RWPE2 (cell line): ENCODE results near the gene TWIST1.

Experiments
- ATAC-seq: fragments of 200-7000 bp; cut with Tn5 transposase; 3 replicates; pipeline ENCODE4 v1.9.1; 2021; ENCODE audit warnings: low read depth
- DNase-seq: peaks from one replicate; pipeline ENCODE4 v3.0.0-alpha.2; 2020; ENCODE audit warnings: low spot score
- H3K27ac ChIP-seq: fragments of 450-650 bp; 2 replicates; pipeline ENCODE4 v1.5.1; 2017; ENCODE audit warnings: mild to moderate bottlenecking; ENCODE audit not compliant: poor library complexity, severe bottlenecking
- H3K27me3 ChIP-seq: fragments of 250-450 bp; sonication (Bioruptor Pico); 2 replicates; pipeline ENCODE4 v1.5.1; 2021; ENCODE audit warnings: mild to moderate bottlenecking, moderate library complexity; ENCODE audit not compliant: insufficient read depth, poor library complexity, severe bottlenecking
- H3K36me3 ChIP-seq: fragments of 250-450 bp; sonication (Bioruptor Pico); 2 replicates; pipeline ENCODE4 v1.5.1; 2020; ENCODE audit warnings: low read depth, mild to moderate bottlenecking, moderate library complexity
- H3K4me1 ChIP-seq: fragments of 250-450 bp; sonication (Bioruptor Pico); 2 replicates; pipeline ENCODE4 v1.5.1; 2021; ENCODE audit warnings: mild to moderate bottlenecking, moderate library complexity; ENCODE audit not compliant: insufficient read depth, poor library complexity, severe bottlenecking
- H3K4me3 ChIP-seq: fragments of 250-450 bp; sonication (Bioruptor Pico); 2 replicates; pipeline ENCODE4 v1.5.1; 2021; ENCODE audit warnings: mild to moderate bottlenecking, moderate library complexity; ENCODE audit not compliant: severe bottlenecking
- H3K9me3 ChIP-seq: fragments of 250-450 bp; sonication (Bioruptor Pico); 2 replicates; pipeline ENCODE4 v1.5.1; 2021; ENCODE audit warnings: mild to moderate bottlenecking, moderate library complexity; ENCODE audit not compliant: severe bottlenecking
- CTCF ChIP-seq: fragments of 450-650 bp; IDR thresholded peaks from one replicate; pipeline ENCODE4 v1.5.1; 2017; ENCODE audit warnings: mild to moderate bottlenecking, moderate library complexity; ENCODE audit not compliant: poor library complexity, severe bottlenecking

The TWIST1 gene

GRCh38 chr7:19133390-19133789 is 16.0 kb upstream of the TWIST1 start:
- Histone ChIP-seq H3K27me3 (peaks cover 6% of the 10 kb centered on the region), H3K36me3 (no peaks in the 10 kb centered on the region), H3K27ac (no peak overlapping the region), H3K4me3 (no peak overlapping the region), H3K9me3 (no peaks in the 10 kb centered on the region), H3K4me1 (no peaks in the 10 kb centered on the region)
- ATAC-seq, result no peak
- TF ChIP-seq CTCF, result no peak
- no peak for DNase-seq

- no peak for TF ChIP-seq CTCF
- DNase-seq (no peak), ATAC-seq (no peak)
- Histone ChIP-seq H3K4me3 (no peak overlapping the region), H3K4me1 (no peaks in the 10 kb centered on the region), H3K27me3 (no peaks in the 10 kb centered on the region), H3K9me3 (no peaks in the 10 kb centered on the region), H3K36me3 (no peaks in the 10 kb centered on the region), H3K27ac (no peak overlapping the region)
Measured at GRCh38 chr7:19128856-19129255, 11.4 kb upstream of the TWIST1 start.

GRCh38 chr7:19121977-19122588 is 4.6 kb upstream of the TWIST1 start:
- H3K36me3 ChIP-seq, result no peaks in the 10 kb centered on the region
- no peak overlapping the region for H3K27ac ChIP-seq
- DNase-seq (no peak), ATAC-seq (no peak)
- TF ChIP-seq CTCF, result peak; percentile 97
- H3K27me3 ChIP-seq, result peaks cover 41% of the 10 kb centered on the region
- H3K9me3 ChIP-seq, result no peaks in the 10 kb centered on the region
- H3K4me3 ChIP-seq, result no peak overlapping the region
- H3K4me1 ChIP-seq, result no peaks in the 10 kb centered on the region

GRCh38 chr7:19119870-19120486 is 2.5 kb upstream of the TWIST1 start:
- Histone ChIP-seq H3K4me3 (no peak overlapping the region), H3K27me3 (peaks cover 54% of the 10 kb centered on the region), H3K27ac (no peak overlapping the region), H3K9me3 (no peaks in the 10 kb centered on the region), H3K4me1 (peaks cover 1% of the 10 kb centered on the region), H3K36me3 (no peaks in the 10 kb centered on the region)
- ATAC-seq (no peak), DNase-seq (no peak)
- no peak for TF ChIP-seq CTCF

GRCh38 chr7:19119372-19119771 is 1.9 kb upstream of the TWIST1 start:
- ATAC-seq (no peak), DNase-seq (no peak)
- no peak for TF ChIP-seq CTCF
- Histone ChIP-seq H3K9me3 (no peaks in the 10 kb centered on the region), H3K4me1 (peaks cover 7% of the 10 kb centered on the region), H3K27ac (no peak overlapping the region), H3K36me3 (0 out of 2 replicates have a peak, but pooled peaks cover 4% of the 10 kb centered on the region), H3K27me3 (peaks cover 60% of the 10 kb centered on the region), H3K4me3 (no peak overlapping the region)
